NT2/D1 (cell line): Measurements from ENCODE around the gene SLC38A8.

Source experiments
- SUZ12 ChIP-seq: IDR thresholded peaks from 2 replicates; pipeline ENCODE4 v1.6.1; 2011; ENCODE audit not compliant: insufficient read length, insufficient read depth; ENCODE audit errors: extremely low read depth
- ZNF274 ChIP-seq: IDR thresholded peaks from 2 replicates; pipeline ENCODE4 v1.6.1; 2011; ENCODE audit warnings: mild to moderate bottlenecking, low read depth, low read length

GRCh38 chr16:84052071-84052622, 9.6 kb upstream of the SLC38A8 start:
- TF ChIP-seq SUZ12, result no peak
- TF ChIP-seq ZNF274, result no peak
